Fibroblast of the aortic adventitia (primary cell): ENCODE measurements around the gene ACADS. TPM values are rescaled to one million over a fixed set of nuclear protein-coding genes. Genes with fewer than 3 reads are reported as not detected.

Source experiments
- DNase-seq: peaks from one replicate; pipeline ENCODE4 v3.0.0-alpha.2; 2010; ENCODE audit warnings: low read depth
- H3K4me3 ChIP-seq: 2 replicates; pipeline ENCODE4 v1.5.1; 2011; ENCODE audit warnings: low read depth, mild to moderate bottlenecking, control low read depth, low read length, moderate library complexity
- total RNA-seq: library from RNA; depleted of rRNA; stranded (reverse); fragments of >200 nt; gene quantifications from 2 replicates; pipeline ENCODE4 v1.2.3, GENCODE V29; 2012; ENCODE audit warnings: low replicate concordance
- TF ChIP-seq, protein P1 (sequence below): IDR thresholded peaks from 2 replicates; pipeline ENCODE4 v1.5.1; 2011; ENCODE audit warnings: mild to moderate bottlenecking, low read length, control low read depth, inconsistent platforms; ENCODE audit not compliant: insufficient read depth

Gene ACADS
- total RNA-seq, 1 donor: 7.5 TPM

GRCh38 chr12:120751389-120751788 is 25.8 kb downstream of the ACADS start:
- TF ChIP-seq, protein P1, sequence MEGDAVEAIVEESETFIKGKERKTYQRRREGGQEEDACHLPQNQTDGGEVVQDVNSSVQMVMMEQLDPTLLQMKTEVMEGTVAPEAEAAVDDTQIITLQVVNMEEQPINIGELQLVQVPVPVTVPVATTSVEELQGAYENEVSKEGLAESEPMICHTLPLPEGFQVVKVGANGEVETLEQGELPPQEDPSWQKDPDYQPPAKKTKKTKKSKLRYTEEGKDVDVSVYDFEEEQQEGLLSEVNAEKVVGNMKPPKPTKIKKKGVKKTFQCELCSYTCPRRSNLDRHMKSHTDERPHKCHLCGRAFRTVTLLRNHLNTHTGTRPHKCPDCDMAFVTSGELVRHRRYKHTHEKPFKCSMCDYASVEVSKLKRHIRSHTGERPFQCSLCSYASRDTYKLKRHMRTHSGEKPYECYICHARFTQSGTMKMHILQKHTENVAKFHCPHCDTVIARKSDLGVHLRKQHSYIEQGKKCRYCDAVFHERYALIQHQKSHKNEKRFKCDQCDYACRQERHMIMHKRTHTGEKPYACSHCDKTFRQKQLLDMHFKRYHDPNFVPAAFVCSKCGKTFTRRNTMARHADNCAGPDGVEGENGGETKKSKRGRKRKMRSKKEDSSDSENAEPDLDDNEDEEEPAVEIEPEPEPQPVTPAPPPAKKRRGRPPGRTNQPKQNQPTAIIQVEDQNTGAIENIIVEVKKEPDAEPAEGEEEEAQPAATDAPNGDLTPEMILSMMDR: no peak
- no peak for DNase-seq
- no peak overlapping the region for H3K4me3 ChIP-seq

DNA sequence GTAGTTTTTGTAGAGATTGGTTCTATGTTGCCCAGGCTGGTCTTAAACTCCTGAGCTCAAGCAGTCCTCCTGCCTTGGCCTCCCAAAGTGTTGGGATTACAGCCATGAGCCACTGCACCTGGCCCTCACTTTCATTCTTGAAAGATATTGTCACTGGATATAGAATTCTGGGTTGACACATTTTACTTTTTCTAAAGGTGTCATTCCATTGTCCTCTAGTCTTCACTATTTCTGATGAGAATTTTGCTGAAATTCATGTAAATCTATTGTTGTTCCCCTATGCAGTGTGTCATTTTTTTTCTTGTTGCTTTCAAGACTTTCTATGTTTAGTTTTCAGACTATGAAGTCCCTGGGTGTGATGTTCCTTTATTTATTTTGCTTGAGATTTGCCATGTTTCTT is 29.2 kb downstream of the ACADS start:
- TF ChIP-seq, protein P1: no peak
- no peak overlapping the region for H3K4me3 ChIP-seq
- no peak for DNase-seq

DNA sequence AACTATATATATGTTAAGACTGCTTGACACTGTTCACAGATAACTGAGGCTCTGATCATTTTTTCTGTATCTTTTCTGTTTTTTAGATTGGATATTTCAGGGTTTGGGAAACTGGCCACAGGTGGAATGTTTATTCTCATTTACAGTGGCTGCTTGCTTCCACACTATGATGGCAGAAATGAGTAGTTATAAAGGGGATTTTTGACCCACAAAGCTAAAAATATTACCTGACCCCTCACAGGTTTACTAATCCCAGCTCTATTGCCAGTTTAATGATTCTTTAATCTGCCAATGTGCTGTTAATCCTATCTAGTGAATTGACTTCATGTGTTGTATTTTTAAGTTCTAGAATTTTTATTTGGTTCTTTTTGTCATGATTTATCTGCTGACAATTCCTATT is 29.6 kb downstream of the ACADS start:
- no peak overlapping the region for H3K4me3 ChIP-seq
- TF ChIP-seq, protein P1: no peak
- DNase-seq: no peak

DNA sequence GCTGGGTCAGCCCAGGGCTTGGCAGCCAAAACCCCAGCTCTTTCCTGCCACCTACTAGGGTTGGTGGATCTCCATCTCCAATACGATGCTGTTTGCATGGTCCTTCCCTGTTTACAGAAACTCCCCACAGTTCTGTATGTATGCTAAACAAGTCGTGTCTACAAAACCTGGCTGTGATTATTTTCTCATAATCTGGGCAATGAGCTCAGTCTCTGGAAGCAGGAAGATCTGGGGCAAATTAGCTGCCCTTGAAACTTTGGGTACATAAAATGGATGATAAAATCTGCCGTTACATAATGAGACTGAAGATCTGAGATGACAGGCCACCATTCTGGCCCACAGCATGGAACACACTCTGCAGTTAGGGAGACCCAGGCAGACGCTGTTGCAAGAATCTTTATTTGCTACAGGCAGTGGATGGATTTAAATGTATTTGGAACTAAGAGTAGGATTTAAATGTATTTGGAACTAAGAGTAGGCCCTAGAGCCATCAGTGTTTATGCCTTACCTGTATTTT is 31.7 kb downstream of the ACADS start:
- no peak for DNase-seq
- H3K4me3 ChIP-seq: no peak overlapping the region
- TF ChIP-seq, protein P1: no peak

DNA sequence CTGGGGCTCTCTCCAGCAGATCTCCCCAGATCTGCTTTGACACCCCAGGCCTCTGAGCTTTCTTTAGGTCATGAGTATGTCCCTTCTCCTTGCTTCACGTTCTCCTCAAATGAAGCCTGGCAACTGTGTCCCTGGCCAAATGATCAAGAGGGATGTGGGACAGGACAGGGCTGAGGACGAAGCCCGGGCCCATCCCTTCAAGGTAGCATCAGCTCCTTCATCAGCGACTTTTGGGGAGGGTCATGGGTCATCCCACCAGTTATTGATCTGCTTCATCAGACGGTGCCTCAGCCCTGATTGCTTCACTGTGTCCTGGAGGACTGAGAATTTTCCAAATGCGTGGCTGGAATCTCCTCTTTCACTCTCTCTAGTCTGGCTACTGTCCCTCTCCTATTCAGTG is 32.3 kb downstream of the ACADS start:
- no peak for DNase-seq
- TF ChIP-seq, protein P1: no peak

GRCh38 chr12:120758798-120759590 is 33.4 kb downstream of the ACADS start:
- H3K4me3 ChIP-seq: no peak overlapping the region
- TF ChIP-seq, protein P1: no peak
- DNase-seq: no peak

More for the DNA sequence above, 32.3 kb downstream of the ACADS start:
- no peak overlapping the region for H3K4me3 ChIP-seq
